Vagina (tissue), 2 donors: ENCODE data around the gene NOXA1.

ENCODE experiments used
- POLR2A ChIP-seq, 2 donors: fragments of 450-650 bp; IDR thresholded peaks; one replicate each; pipeline ENCODE4 v1.6.1; 2017; ENCODE audit warnings: antibody characterized with exemption in 2 of 2, mild to moderate bottlenecking in 2 of 2, moderate library complexity in 2 of 2
- POLR2AphosphoS5 ChIP-seq, 2 donors: sonication (generic); formaldehyde crosslinking; IDR thresholded peaks; one replicate each; pipeline ENCODE4 v1.9.0; 2017; ENCODE audit warnings: antibody characterized with exemption in 2 of 2, mild to moderate bottlenecking in 2 of 2, low read depth in 1 of 2; ENCODE audit not compliant: insufficient read depth in 1 of 2

GRCh38 chr9:137417161-137418021 lies 5.8 kb upstream of the NOXA1 start:
- TF ChIP-seq POLR2AphosphoS5 (IDR thresholded peaks at IDR 0.05; ENCODE audit: insufficient read depth in 1 of 2, low read depth in 1 of 2), result no peak
- TF ChIP-seq POLR2A (IDR thresholded peaks at IDR 0.05), result no peak
